ENCODE results near the gene TBC1D22B.

The TBC1D22B gene, protein sequence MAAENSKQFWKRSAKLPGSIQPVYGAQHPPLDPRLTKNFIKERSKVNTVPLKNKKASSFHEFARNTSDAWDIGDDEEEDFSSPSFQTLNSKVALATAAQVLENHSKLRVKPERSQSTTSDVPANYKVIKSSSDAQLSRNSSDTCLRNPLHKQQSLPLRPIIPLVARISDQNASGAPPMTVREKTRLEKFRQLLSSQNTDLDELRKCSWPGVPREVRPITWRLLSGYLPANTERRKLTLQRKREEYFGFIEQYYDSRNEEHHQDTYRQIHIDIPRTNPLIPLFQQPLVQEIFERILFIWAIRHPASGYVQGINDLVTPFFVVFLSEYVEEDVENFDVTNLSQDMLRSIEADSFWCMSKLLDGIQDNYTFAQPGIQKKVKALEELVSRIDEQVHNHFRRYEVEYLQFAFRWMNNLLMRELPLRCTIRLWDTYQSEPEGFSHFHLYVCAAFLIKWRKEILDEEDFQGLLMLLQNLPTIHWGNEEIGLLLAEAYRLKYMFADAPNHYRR

DNA sequence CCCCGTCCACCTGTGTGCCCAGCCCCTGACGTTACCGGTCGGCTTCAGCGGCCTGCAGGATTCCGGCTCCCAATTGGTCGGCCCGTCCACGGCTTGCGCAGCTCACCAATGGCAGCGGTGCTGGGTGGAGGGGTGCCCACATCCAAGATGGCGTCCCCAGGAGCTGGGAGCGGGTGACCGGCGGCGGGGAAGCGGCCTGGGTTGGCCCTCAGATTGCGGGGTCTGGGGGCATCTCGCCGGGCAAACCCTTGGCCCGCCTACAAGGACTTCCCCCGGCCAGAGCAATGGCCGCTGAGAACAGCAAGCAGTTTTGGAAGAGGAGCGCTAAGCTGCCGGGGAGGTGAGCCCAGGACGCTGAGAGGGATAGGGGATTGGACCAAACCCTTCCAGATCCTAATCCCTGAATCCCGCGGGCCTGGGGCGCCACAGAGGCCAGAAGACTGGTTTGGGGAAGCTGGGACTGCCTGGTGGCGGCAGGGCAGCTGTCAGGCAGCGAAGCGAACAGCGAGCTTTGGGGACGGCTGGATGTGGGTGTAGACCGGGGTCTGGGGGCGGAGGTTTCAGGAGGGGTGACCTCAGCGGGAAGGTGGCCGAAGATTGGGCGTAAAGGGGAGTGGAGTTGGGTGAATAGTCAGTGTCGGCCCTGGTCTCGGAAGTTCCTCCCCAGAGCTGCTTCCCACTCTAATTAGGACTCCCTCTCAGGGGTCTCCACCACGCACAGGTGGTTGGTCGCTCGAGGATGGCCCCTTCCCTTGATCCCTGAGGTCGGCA lies at the start of gene TBC1D22B, which contains the start of gene TMEM217:
TBC1D22B (plus strand) TSS at position 139 of the 771 bp plus-strand sequence; CDS start at position 285, 146 bp downstream.
TMEM217 (minus strand) TSS at position 511 of the 771 bp plus-strand sequence. CDS start 39,114 bp downstream, outside the sequence.
- peak; percentile 92 for DNase-seq

DNA sequence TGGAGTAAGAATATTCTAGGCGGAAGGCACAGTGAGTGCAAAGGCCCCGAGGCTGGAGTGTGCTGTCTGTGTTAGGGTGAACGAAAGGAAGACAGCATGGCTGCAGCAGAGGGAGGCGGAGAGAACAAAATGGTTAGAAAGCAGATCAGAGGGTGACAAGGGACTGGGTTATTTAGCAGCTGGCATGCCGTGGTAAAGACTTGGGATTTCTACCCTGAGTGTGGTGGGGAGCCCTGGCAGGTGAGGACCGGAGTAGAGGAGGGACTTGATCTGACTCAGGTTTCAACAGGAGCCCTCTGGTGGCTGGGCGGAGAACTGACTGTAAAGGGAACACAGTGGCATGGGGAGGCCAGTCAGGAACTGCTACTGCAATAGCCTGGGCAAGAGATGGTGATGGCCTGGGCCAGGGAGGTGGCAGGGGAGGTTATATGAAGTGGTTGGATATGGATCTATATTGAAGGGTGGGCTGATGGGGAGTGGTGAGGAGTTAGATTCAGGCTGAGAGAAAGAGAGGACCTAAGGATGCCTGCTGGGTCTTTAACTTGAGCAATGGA lies 49.6 kb upstream of the TBC1D22B start:
- DNase-seq = peak; percentile 61

DNA sequence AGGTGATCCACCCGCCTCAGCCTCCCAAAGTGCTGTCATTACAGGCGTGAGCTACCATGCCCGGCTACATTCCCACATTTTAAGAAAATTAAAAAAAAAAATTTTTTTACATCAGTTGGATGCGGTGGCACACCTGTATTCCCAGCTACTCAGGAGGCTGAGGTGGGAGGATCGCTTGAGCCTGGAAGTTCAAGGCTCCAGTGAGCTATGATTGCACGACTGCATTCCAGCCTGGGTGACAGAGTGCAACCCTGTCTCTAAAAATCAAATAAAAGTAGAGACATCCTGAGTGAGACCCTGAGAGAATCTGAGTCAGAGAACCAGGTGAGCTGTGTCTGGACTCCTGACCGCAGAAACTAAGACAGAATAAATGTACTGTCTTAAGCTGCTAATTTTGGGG lies 48.8 kb upstream of the TBC1D22B start:
- no peak for DNase-seq

DNA sequence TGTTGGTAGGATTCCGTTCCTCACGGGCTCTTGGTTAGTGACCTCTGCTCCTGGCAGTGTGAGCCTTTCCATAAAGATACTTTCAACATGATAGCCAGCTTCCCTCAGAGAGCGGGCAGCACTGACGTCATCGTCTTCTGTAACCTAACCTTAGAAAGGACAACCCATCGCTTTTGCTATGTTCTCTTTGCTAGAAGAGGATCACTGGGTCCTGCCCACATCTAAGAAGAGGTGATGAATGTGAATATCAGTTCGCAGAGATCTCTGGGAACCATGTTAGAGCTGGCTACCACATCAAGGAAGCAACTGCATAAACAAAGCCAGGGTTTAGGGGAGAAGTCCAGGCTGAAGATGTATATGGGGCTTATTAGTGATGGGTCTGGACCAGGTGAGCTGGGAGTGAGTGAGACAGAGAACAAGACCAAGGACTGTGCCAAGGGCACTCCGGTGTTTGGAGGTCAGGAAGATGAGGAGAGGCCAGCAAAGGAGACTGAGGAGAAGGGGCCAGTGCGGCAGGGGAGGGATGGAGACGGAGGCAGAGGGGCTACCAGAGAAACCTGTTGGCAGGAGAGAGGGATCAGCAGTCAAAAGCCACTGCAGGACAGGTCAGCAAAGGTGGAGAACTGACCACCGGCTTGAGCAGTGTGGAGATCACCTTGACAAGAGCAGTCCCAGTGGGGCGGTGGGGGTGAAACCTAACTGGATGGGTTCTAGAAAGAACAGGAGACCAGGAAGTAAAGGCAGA lies 47.9 kb upstream of the TBC1D22B start:
- DNase-seq = no peak

DNA sequence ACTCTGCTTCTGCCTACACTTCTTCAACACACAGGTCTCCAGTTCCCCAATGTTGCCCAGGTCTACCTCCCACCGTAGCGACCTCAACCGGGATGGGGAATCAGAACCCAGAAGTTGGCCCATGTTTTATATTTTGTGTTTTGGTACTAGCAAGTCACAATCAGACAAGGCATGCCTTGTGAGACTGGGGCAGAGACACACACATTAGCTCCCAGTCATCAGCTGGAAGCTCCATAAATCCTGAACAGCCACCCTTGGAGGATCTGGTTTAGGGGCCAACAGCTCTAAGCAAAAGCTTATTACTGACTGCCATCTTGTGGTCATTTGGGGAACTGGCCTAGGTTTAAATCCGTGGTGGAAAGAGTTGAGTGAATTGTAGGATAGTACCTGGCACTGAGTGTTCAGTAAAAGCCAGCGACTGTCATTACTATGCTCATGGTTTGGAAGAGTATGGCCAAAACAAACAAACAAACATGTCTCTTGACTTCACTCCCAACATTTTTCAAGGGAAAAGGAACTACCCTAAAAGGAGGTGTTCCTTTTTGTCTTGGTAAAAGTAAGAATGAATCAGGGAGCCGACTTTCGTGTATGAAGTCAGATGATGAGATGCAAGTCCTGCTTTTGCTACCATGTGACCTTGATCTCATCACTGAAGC lies 47.1 kb upstream of the TBC1D22B start:
- peak; percentile 83 for DNase-seq

DNA sequence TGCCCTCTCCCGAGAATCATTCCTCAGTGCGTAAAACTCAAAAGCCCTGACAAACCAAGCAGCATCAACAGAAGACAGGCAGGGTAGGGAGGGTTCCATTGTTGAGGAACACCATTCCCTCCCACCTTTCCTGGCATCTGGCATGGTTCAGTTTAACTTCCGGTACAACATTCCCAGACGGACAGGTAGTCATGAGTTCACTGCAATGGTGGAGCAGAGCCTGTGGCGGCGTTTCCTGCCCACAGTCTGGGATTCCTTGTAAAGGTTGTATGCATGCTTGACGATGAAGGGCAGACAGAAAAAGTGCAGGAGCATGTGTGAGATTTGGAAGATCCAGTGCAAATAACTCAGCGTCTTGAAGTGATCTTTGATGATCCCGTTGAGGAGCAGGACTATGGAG lies 45.3 kb upstream of the TBC1D22B start:
- DNase-seq = no peak

DNA sequence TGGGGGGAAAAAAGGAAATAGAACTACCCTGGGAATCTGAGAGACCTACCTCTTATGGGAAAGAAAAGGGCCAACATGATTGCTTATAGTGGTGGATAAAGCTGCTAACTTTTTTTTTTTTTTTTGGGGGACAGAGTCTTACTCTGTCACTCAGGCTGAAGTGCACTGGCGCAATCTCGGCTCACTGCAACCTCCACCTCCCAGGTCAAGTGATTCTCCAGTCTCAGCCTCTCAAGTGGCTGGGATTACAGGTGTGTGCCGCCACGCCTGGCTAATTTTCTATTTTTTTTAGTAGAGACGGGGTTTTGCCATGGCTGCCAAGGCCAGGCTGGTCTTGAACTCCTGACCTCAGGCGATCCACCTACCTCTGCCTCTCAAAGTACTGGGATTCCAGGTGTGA lies 39.5 kb upstream of the TBC1D22B start:
- no peak for DNase-seq

DNA sequence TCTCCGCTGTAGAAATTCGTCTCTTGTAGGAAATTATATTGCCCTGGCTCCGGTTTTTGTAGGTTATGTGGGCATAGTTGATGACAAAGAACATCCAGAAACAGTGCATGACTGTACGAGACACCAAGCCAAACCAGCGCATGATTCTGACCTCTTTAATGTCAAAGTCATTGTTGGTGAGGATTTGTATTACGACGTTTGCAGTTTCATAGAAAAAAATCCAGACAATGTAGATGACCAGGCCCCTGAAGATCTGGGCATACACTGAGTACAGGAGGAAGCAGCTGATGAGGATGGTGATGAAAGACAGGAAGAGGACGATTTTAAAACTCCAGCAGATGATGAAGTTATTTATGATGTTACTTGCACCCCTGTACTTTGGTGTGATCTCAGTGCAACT lies 39.1 kb upstream of the TBC1D22B start:
- DNase-seq = no peak

DNA sequence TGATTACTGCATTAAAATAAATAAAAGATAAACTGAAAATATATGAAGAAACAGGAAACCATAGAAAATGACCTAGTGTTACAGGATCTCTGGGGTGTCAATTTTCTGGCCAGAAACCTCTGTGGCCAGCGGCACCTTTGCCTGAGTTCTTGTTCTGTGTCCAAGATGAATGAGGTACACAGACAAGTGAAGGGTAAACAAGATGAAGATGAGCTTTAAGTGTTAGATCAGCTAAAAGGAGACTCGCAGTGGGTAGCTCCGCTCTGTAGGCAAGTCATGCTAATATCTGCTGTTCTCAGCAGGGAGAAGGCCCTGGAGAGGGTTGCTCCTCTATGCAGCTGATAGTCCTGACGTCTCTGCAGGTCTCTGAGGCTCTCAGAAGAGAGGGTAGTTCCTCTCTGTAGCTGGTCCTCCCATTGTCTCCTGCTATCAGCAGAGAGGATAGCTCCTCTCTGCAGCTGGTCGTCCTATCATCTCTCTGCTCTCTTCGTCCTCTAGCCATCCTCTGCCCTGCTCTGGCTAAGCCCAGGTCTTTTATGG lies 35.9 kb upstream of the TBC1D22B start:
- no peak for DNase-seq

DNA sequence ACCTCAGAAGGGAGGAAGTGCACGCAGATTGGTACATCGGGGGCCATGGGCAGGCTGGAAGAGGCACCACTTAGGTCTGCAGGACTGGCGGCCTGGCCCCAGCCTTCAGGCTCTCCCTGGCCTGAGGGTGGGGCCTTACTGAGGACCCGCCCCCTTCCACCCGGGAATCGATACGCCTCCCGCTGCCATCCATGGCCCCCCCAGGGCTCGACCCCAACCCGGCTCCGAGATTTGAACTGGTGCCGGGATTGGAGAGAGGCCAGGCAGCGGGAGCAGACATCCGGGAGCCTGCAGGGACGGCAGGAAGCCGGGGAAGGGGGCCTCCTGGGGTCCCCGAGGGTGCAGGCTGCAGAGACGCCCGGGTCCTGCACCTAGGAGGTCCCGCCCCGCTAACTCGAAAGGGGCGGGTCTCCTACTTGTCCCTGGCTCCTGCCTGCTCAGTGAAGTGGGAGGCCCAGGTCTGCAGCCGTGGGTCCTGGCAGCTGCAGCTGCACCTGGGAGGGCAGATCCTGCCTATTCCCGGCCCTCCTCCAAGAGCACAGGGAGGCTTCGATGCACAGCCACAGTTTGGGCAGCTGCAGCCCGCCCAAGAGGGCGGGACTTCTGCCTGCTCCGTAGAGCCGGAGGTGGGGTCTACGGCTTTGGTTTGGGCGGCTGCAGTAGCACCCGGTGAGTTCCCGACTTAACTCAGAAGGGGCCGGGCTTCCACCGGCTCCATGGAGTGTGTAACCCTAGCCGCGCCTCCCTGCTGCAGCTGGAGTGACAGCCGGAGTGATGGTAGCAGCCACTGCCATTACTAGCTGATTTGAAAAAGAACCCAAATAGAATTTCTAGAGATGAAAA lies 35.2 kb upstream of the TBC1D22B start:
- DNase-seq = peak; percentile 85

DNA sequence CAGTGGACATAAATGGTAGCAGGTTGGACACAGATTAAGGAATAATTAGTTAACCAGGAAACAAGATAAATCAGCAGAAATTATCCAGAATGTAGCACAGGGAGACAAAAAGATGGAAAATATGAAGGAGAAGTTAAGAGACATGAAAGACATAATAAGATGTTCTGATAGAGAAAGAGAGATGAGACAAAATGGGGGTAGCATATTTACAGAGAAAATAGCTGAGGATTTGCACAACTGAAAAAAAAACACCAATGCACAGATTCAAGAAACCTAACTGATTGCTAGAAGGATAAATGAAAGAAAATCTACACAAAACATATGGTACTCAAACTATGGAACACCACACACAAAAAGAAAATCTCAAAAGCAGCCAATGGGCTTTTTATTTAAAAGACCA lies 34.6 kb upstream of the TBC1D22B start:
- no peak for DNase-seq

DNA sequence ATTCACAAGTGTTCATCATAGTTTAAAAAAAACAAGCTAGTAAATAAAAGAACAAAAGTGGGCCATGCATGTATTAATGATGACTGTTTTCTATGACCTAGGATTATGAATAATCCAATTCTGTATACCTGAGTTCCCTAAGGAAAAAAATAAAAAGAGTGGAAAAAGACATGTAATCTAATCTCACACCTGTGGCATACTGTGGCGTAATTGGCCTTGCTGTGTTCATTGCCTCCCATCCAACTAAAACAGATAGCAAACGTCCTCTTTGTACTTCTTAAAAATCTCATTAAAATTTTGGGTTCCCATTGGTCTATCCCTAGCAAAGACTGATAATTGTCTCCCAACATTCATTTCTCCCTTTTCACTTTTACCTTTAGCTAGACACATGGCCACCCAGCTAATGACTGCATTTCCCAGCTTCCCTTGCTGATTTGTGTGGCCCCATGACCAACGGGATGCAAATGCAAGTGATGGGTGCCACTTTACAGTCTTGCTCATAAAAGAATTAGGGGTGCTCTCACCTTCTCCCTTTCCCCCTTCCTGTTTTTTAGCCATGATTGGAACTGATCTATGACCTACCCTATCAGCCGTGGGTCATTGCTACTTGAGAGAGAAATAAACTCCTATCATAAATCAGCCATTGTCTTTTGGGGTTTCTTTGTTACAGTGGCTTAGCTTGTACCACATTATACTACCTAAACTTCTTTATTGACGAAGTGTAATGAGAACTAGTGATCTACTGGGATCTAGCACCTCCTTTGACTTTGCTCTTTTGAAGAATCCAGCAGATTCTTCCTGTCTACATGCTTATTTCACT lies 32.0 kb upstream of the TBC1D22B start:
- no peak for DNase-seq

DNA sequence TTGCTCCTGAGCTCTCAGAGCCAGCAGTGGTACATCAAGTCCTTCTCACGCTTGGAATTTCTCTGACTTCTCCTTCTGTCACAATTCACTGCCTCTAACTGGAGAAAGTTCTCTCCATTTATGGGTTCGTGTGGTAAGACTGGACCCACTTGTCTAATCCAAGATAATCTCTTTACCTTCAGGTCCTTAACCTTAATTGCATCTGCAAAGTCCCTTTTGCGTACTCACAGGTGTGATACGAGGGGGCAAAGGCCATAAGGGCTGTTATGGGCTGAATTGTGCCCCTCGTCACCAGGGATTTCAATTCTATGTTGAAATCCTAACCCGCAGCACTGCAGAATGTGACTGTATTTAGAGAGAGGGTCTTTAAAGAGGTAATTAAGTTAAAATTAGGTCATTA lies 27.5 kb upstream of the TBC1D22B start:
- DNase-seq = no peak

DNA sequence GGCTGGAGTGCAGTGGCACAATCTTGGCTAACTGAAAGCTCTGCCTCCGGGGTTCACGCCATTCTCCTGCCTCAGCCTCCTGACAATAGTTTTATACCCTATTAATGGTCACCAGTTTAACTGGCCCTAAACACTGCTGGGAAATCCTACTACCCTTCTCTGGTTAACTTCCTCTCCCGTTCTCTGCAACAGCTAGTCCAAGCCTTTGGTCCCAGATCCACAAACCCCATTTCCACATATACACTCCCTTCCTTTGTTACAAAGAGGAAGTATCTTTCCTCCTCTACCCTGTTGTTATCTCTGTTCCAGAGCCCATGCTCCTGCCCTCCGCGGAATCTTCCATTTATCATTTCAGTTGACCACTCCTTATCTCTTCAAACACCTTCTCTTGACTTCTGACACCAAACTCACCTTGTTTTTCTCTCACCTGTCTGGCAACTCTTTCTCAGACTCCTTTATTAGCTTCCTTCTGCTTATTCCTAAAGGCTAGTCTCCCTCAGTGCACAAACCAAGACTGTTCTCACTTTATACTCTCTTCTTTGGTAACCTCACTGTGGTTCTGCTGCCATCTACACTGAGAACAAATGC lies 25.0 kb upstream of the TBC1D22B start:
- DNase-seq = no peak

DNA sequence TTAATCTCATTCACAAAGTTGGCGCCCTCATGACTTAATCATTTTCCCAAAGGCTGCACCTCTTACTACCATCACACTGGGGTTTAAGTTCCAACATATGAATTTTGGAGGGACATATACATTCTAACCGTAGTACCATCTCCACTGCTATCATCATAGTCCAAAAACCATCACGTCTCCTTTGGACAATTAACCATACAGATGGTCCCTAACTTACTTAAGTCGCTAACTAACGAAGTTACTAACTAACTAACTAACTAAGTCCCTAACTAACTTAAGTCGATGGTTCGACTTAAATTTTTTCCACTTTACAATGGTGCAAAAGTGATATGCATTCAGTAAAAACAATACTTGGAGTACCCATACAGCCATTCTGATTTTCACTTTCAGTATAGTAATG lies 24.0 kb upstream of the TBC1D22B start:
- no peak for DNase-seq

DNA sequence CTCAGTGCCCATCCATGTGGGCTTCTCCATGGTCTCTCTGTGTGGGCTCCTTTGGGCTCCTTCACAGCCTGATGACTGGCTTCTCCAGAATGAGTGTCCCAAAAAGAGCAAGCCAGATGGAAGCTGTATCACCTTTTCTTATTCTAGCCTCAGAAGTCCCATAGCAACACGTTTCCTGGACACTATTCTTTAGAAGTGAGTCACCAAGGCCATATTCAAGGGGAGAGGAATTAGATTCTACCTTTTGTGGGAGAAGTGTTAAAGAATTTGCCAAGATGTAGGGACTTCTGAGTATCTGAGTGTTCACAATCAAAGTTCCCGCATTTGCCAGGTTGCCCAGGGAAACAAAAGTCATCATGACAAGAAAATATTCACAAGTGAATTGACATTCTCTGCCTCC lies 20.7 kb upstream of the TBC1D22B start:
- no peak for DNase-seq

DNA sequence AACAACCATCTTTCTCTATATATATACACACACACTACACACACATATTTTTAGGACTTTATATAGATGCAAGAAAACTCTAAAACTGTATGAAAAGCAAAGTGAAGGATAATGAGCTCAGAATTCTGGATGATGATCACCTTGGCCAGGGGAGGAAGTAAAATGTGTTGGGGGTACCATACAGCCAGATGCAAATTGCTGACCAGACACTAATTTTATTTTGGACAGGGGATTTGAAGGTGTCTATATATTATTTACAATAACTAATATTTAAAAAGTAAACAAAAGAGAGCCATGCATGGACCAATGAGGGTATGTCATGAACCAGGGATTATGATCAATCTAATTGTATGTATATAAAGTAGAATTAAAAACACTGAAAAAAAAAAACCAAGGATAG lies 19.8 kb upstream of the TBC1D22B start:
- no peak for DNase-seq

DNA sequence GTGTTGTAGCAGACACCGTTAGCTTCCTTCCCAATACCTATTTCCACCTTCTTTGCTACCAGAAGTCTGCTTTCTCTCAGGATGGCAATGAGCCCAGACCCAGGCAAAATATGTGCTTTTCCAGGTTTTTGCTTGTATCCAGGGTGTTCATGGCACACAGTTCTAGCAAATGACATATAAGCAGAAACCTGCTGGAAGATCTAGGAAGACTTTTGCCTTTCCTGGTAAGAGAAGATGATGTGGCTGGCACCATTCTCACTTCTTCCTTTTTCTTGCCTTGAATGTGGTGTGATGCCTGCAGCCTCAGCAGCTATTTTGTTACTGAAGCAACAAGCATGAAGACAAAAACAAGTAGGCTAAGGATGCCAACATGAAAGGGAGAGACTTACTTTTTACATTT lies 19.2 kb upstream of the TBC1D22B start:
- no peak for DNase-seq

DNA sequence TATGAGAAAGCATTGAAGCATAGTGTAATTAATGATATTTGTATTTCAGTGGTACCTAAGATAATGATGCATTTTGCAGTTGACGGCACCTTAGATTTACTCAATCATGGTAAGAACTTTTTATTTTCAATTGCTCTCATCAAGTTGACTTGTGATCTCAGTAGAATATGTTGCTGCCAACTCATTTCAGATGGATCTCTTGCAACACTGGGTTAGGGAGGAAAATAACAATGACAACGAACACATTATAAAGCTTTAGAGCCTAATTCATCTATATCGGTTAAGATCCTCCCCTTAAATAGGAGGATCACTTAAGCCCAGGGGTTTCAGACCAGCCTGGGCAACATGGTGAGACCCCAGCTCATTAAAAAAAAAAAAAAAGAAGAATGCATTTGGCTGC lies 18.0 kb upstream of the TBC1D22B start:
- DNase-seq = no peak
